GM13977 (cell line): ENCODE measurements around the gene TBATA.

ENCODE experiments used
- DNase-seq: peaks from one replicate; pipeline ENCODE4 v3.0.0; 2012; ENCODE audit warnings: low spot score
- in situ Hi-C: fragments of 300-500 bp; cut with MboI; formaldehyde crosslinking; loops from one replicate; pipeline ENCODE4 v1.12.0; 2022; ENCODE audit warnings: low sequenced_read_pairs, low pct_unique_long_range_greater_than_20kb, mixed read lengths, inconsistent platforms; ENCODE audit not compliant: unreplicated experiment
- TF ChIP-seq, protein P1 (sequence below): IDR thresholded peaks from 2 replicates; pipeline ENCODE4 v1.5.1; 2012; ENCODE audit warnings: mild to moderate bottlenecking, control low read depth; ENCODE audit not compliant: insufficient read depth; ENCODE audit errors: extremely low read depth, missing control alignments

Gene TBATA

DNA sequence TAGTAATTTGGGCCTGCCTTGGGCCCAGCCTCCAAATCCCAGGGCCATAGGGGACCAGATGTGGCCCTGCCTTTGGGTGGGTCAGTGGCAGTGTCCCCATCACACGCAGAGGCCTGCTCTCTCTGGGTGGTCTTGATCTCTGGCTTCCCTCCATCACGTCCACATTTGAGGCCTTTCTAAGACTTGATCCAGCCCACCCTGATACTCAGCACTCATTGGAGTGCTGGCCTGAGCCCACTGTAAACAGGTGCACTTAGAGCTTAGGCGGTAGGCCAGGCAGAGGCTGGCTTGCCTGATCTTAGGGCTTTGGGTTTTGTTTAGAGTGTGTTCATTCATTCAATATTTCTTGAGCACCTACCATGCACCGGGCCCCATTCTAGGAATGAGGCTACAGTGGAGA is 52.6 kb downstream of the TBATA start:
- in situ Hi-C loops = no loop called here
- TF ChIP-seq, protein P1, sequence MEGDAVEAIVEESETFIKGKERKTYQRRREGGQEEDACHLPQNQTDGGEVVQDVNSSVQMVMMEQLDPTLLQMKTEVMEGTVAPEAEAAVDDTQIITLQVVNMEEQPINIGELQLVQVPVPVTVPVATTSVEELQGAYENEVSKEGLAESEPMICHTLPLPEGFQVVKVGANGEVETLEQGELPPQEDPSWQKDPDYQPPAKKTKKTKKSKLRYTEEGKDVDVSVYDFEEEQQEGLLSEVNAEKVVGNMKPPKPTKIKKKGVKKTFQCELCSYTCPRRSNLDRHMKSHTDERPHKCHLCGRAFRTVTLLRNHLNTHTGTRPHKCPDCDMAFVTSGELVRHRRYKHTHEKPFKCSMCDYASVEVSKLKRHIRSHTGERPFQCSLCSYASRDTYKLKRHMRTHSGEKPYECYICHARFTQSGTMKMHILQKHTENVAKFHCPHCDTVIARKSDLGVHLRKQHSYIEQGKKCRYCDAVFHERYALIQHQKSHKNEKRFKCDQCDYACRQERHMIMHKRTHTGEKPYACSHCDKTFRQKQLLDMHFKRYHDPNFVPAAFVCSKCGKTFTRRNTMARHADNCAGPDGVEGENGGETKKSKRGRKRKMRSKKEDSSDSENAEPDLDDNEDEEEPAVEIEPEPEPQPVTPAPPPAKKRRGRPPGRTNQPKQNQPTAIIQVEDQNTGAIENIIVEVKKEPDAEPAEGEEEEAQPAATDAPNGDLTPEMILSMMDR = no peak
- no peak for DNase-seq

DNA sequence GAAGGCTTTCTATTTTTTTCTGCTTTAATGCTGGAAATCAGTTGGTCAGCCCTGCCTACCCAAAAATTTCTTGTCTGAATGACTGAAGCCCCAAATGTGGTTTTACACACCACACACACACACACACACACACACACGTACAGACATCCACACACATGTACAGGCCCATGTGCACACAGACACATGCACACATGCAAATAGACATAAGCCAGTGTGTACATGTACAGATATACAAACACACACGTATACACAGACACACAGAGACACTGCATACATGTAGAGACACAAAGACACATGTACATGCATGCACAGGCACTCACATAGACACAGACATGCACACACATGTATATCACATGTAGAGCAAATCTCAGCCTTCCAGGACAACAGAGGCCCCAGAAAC is 54.2 kb downstream of the TBATA start:
- TF ChIP-seq, protein P1 = no peak
- no peak for DNase-seq
- in situ Hi-C loops = no loop called here

GRCh38 chr10:70729763-70730357 is 55.3 kb downstream of the TBATA start:
- TF ChIP-seq, protein P1 = no peak
- in situ Hi-C loops = no loop called here
- no peak for DNase-seq

GRCh38 chr10:70728328-70728727 is 56.8 kb downstream of the TBATA start:
- TF ChIP-seq, protein P1 = no peak
- DNase-seq = no peak
- in situ Hi-C loops = no loop called here

DNA sequence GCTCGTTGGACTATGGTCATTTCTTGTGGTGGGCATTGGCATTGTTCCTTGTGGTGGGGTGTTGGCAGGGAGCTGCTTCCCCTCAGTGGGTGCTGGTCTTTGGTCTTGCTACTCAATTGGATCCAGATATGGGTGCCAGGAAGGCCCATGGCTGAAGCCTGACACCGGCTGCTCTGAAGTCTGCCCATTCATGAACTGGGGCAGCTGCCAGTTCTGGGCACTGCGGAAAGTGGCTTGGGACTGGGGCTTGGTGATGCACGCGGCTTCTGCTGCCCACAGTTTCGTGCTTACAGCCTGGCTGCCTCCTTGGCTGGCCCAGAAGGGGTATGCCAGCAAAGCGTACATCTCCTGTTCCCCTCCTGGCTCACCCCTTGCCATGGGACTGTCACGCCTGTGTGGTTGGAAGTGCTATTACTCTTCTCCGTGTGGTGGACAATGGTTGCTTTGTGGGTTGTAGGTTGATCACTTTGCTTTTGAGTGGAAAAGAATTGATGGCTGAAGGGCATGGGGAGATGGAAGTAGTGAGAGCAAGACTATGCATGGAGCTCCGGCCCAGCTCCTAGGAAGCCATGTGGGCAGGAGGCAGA is 58.2 kb downstream of the TBATA start:
- in situ Hi-C loops = no loop called here
- DNase-seq = no peak
- TF ChIP-seq, protein P1 = no peak

DNA sequence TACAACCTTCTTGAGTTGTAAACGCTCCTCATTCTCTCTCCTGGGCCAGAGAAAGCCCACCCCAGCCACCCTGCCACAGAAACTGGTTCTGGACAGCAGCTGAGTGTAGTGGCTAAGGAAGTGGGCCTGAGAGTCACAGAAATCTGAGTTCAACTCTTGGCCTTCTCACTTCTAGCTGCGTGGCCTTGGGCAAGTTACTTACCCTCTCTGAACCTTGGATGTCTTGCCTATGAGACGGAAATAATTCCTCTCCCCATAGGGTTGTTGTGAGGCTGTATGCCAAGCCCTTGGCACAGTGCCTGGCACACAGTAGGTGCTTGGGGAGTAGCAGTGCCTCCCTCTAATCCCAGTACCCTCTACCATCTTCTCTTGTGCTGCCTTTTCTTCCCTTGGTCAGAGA is 61.4 kb downstream of the TBATA start:
- in situ Hi-C loops = no loop called here
- DNase-seq = no peak
- TF ChIP-seq, protein P1 = no peak

GRCh38 chr10:70722820-70723424 is 62.3 kb downstream of the TBATA start:
- DNase-seq = no peak
- in situ Hi-C loops = no loop called here
- TF ChIP-seq, protein P1 = no peak
